HepG2 (cell line): Measurements from ENCODE around the gene SLC30A4.

ENCODE experiments used
- CEBPG ChIP-seq: IDR thresholded peaks from 2 replicates; pipeline ENCODE4 v1.6.1; 2016
- EZH2 ChIP-seq: conservative IDR thresholded peaks from 2 replicates; pipeline ENCODE4 v1.6.1; 2012; ENCODE audit warnings: mild to moderate bottlenecking, low read depth, low read length, moderate library complexity
- HHEX ChIP-seq: IDR thresholded peaks from 2 replicates; pipeline ENCODE4 v1.6.1; 2016; ENCODE audit warnings: control low read depth
- MTF2 ChIP-seq: sonication (generic); formaldehyde crosslinking; IDR thresholded peaks from 2 replicates; pipeline ENCODE4 v1.5.0; 2020; ENCODE audit warnings: missing genetic modification reagents, borderline replicate concordance
- NONO ChIP-seq, 2 experiments: fragments of 450-650 bp in 1 of 2; sonication (generic) in 1 of 2; formaldehyde crosslinking in 1 of 2; IDR thresholded peaks in 1 of 2; conservative IDR thresholded peaks in 1 of 2; 2 replicates each; pipeline versions ENCODE4 v1.6.1 to v1.8.0; 2017 to 2022; ENCODE audit warnings: mild to moderate bottlenecking in 1 of 2, missing genetic modification reagents in 1 of 2, moderate library complexity in 1 of 2
- SIN3B ChIP-seq: fragments of 150-350 bp; IDR thresholded peaks from 2 replicates; pipeline ENCODE4 v1.6.1; 2014; ENCODE audit warnings: low read length
- TF ChIP-seq, protein P1 (sequence below): sonication (generic); formaldehyde crosslinking; IDR thresholded peaks from 2 replicates; pipeline ENCODE4 v1.8.0; 2022; ENCODE audit warnings: mild to moderate bottlenecking, missing genetic modification reagents, moderate library complexity
- TF ChIP-seq, protein P2 (sequence below): IDR thresholded peaks from 2 replicates; pipeline ENCODE4 v1.6.1; 2016; ENCODE audit warnings: low read depth, control low read depth
- TF ChIP-seq, protein P3 (sequence below): sonication (generic); formaldehyde crosslinking; IDR thresholded peaks from 2 replicates; pipeline ENCODE4 v1.5.0; 2020; ENCODE audit warnings: mild to moderate bottlenecking, missing genetic modification reagents, moderate library complexity

DNA sequence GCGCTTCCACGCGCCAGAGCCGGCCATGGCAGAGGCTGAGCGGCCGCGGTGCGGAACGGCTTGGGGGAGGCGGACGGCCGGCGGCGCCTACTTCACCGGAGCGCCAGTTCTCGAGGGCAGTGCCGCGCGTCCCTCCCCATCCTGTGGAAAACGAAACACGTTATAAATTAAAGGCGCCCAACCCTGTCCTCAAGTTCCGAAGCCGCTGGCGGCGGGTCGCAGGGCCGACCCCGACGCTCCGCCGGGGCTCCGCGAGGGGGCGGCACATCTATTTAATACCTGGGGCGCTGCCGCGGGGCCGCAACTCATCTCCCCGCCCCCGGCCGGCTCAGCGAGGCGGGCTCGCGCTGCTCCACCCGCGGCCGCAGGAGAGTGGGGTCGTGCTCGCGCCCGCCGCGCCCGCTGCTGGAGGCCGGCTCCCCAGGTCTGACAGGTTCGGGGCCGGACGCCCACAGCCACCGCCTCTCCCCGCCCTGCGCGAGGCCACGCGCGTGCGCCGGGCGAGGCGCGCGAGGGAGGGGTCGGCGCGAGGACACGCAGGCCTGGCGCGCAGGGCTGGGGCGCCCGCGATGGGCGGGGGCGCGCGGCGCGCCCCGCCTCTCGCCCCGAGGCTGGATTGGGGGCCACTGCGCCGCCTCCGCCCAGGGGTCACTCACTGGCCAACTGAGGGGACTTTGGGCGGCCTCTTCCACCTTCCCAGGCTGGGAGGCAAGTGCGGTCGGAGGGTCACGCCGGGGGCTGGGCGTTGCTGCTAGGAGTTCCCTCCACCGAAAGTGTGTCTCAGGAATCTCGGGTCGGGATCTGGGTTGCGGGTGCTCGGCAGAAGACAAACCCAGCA, at the start of gene SLC30A4:
- TF ChIP-seq, protein P1, sequence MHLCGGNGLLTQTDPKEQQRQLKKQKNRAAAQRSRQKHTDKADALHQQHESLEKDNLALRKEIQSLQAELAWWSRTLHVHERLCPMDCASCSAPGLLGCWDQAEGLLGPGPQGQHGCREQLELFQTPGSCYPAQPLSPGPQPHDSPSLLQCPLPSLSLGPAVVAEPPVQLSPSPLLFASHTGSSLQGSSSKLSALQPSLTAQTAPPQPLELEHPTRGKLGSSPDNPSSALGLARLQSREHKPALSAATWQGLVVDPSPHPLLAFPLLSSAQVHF, result no peak
- TF ChIP-seq SIN3B, result no peak
- TF ChIP-seq, protein P2, sequence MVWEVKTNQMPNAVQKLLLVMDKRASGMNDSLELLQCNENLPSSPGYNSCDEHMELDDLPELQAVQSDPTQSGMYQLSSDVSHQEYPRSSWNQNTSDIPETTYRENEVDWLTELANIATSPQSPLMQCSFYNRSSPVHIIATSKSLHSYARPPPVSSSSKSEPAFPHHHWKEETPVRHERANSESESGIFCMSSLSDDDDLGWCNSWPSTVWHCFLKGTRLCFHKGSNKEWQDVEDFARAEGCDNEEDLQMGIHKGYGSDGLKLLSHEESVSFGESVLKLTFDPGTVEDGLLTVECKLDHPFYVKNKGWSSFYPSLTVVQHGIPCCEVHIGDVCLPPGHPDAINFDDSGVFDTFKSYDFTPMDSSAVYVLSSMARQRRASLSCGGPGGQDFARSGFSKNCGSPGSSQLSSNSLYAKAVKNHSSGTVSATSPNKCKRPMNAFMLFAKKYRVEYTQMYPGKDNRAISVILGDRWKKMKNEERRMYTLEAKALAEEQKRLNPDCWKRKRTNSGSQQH (CRISPR knock-in tag), result no peak
- no peak for TF ChIP-seq CEBPG (CRISPR knock-in tag)
- no peak for TF ChIP-seq NONO (IDR thresholded peaks at IDR 0.05)
- TF ChIP-seq NONO (CRISPR knock-in tag; conservative IDR thresholded peaks at IDR 0.05), result no peak
- TF ChIP-seq, protein P3, sequence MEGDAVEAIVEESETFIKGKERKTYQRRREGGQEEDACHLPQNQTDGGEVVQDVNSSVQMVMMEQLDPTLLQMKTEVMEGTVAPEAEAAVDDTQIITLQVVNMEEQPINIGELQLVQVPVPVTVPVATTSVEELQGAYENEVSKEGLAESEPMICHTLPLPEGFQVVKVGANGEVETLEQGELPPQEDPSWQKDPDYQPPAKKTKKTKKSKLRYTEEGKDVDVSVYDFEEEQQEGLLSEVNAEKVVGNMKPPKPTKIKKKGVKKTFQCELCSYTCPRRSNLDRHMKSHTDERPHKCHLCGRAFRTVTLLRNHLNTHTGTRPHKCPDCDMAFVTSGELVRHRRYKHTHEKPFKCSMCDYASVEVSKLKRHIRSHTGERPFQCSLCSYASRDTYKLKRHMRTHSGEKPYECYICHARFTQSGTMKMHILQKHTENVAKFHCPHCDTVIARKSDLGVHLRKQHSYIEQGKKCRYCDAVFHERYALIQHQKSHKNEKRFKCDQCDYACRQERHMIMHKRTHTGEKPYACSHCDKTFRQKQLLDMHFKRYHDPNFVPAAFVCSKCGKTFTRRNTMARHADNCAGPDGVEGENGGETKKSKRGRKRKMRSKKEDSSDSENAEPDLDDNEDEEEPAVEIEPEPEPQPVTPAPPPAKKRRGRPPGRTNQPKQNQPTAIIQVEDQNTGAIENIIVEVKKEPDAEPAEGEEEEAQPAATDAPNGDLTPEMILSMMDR (CRISPR knock-in tag), result peak; percentile 29
- no peak for TF ChIP-seq EZH2
- TF ChIP-seq HHEX, result no peak
- TF ChIP-seq MTF2 (CRISPR knock-in tag), result no peak; the same call in 1 of the 2 replicates
